ENCODE measurements around the gene PPP1R3F. TPM values are rescaled to one million over a fixed set of nuclear protein-coding genes. Genes with fewer than 3 reads are reported as not detected.

The PPP1R3F gene
- total RNA-seq, 1 experiment from 2014 or later = 1.6 TPM

DNA sequence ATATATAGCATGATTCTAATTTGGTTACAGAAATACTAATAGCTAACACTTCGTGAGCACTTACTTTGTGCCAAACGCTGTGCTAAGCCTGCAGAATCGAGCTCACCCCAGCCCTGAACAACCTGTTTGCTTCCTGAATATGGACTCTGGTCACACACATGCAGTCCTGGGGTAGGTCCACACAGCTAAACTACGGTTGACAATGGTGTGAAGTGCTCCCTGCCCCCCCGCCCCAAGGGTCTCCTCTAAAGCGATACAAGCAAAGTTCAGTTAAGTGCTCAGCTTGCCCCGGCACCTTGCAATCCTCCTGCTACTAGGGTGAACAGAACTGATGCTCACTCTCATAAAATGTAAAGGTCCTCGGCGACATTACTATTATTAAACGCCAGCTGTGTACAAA, 6.0 kb upstream of the PPP1R3F start:
- intact Hi-C loops (cut with micrococcal nuclease) = no loop called here

More for the DNA sequence above, 6.0 kb upstream of the PPP1R3F start:
- Histone ChIP-seq H3K9me2 (ENCODE audit: insufficient read depth) (no peaks in the 10 kb centered on the region), H3K4me1 (ENCODE audit: control insufficient read depth in 1 of 2, insufficient read depth in 2 of 2, low read length in 2 of 2) (peaks cover 0 to 6% of the 10 kb centered on the region in 2 experiments; a peak in 1 of 4 replicates), H3K9ac (ENCODE audit: low read length) (no peak overlapping the region), H3K27ac (ENCODE audit: low read depth, low read length) (no peak overlapping the region), H3K4me3 (replicated peaks in 1 of 2; ENCODE audit: low read depth in 1 of 2, low read length in 2 of 2) (no peak overlapping the region), H3K36me3 (ENCODE audit: control insufficient read depth in 1 of 2, insufficient read depth in 2 of 2, low read length in 2 of 2) (no peaks in the 10 kb centered on the region), H2AFZ (ENCODE audit: low read depth, low read length, poor library complexity, severe bottlenecking) (no peak overlapping the region), H3K27me3 (ENCODE audit: insufficient read depth, low read length) (no peaks in the 10 kb centered on the region), H4K20me1 (ENCODE audit: insufficient read depth) (no peaks in the 10 kb centered on the region), H3K79me2 (ENCODE audit: insufficient read depth, low read length) (no peaks in the 10 kb centered on the region), H3K4me2 (ENCODE audit: low read length) (no peak overlapping the region), H3K9me3 (ENCODE audit: control insufficient read depth in 1 of 2, insufficient read depth in 1 of 2, low read depth in 1 of 2, low read length in 2 of 2) (no peaks in the 10 kb centered on the region)
- TF ChIP-seq TCF7L2 (IDR thresholded peaks at IDR 0.05; ENCODE audit: borderline replicate concordance, extremely low read depth, insufficient read depth, insufficient read length) (no peak), CBX3 (IDR thresholded peaks at IDR 0.05; ENCODE audit: low read depth) (no peak), SP1 (IDR thresholded peaks at IDR 0.05; ENCODE audit: low read depth) (no peak), POLR2A (IDR thresholded peaks at IDR 0.05; ENCODE audit: borderline replicate concordance, extremely low read depth, insufficient read depth, insufficient read length) (no peak), SRF (IDR thresholded peaks at IDR 0.05; ENCODE audit: low read depth) (no peak), EGR1 (IDR thresholded peaks at IDR 0.05; ENCODE audit: low read depth) (no peak), FOSL1 (IDR thresholded peaks at IDR 0.05; ENCODE audit: low read depth) (no peak), CEBPB (IDR thresholded peaks at IDR 0.05; ENCODE audit: low read depth) (no peak)
- TF ChIP-seq, protein P1, sequence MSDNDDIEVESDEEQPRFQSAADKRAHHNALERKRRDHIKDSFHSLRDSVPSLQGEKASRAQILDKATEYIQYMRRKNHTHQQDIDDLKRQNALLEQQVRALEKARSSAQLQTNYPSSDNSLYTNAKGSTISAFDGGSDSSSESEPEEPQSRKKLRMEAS (IDR thresholded peaks at IDR 0.05) = no peak
- TF ChIP-seq, protein P2, sequence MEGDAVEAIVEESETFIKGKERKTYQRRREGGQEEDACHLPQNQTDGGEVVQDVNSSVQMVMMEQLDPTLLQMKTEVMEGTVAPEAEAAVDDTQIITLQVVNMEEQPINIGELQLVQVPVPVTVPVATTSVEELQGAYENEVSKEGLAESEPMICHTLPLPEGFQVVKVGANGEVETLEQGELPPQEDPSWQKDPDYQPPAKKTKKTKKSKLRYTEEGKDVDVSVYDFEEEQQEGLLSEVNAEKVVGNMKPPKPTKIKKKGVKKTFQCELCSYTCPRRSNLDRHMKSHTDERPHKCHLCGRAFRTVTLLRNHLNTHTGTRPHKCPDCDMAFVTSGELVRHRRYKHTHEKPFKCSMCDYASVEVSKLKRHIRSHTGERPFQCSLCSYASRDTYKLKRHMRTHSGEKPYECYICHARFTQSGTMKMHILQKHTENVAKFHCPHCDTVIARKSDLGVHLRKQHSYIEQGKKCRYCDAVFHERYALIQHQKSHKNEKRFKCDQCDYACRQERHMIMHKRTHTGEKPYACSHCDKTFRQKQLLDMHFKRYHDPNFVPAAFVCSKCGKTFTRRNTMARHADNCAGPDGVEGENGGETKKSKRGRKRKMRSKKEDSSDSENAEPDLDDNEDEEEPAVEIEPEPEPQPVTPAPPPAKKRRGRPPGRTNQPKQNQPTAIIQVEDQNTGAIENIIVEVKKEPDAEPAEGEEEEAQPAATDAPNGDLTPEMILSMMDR (IDR thresholded peaks at IDR 0.05 in 2 of 3, conservative IDR thresholded peaks at IDR 0.05 in 1 of 3; ENCODE audit: borderline replicate concordance in 1 of 3, insufficient read depth in 1 of 3, low read depth in 2 of 3, low read length in 2 of 3) = no peak
- TF ChIP-seq, protein P3, sequence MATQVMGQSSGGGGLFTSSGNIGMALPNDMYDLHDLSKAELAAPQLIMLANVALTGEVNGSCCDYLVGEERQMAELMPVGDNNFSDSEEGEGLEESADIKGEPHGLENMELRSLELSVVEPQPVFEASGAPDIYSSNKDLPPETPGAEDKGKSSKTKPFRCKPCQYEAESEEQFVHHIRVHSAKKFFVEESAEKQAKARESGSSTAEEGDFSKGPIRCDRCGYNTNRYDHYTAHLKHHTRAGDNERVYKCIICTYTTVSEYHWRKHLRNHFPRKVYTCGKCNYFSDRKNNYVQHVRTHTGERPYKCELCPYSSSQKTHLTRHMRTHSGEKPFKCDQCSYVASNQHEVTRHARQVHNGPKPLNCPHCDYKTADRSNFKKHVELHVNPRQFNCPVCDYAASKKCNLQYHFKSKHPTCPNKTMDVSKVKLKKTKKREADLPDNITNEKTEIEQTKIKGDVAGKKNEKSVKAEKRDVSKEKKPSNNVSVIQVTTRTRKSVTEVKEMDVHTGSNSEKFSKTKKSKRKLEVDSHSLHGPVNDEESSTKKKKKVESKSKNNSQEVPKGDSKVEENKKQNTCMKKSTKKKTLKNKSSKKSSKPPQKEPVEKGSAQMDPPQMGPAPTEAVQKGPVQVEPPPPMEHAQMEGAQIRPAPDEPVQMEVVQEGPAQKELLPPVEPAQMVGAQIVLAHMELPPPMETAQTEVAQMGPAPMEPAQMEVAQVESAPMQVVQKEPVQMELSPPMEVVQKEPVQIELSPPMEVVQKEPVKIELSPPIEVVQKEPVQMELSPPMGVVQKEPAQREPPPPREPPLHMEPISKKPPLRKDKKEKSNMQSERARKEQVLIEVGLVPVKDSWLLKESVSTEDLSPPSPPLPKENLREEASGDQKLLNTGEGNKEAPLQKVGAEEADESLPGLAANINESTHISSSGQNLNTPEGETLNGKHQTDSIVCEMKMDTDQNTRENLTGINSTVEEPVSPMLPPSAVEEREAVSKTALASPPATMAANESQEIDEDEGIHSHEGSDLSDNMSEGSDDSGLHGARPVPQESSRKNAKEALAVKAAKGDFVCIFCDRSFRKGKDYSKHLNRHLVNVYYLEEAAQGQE (IDR thresholded peaks at IDR 0.05; ENCODE audit: low read depth) = no peak
- no TSS peak for BruUV-seq (replicated peaks)
- ATAC-seq = no peak
- ChIA-PET RAD21 (ENCODE audit: low non-redundant PET in 1 of 2, low total read pairs in 2 of 2, uncharacterized antibody in 2 of 2, unreplicated experiment in 2 of 2) (no interaction called here), POLR2A (no interaction called here), CTCF (no interaction called here)
- DNase-seq (ENCODE audit: low read depth, low spot score) = no peak

Measured in HCT116 (cell line).